GM19025 (cell line): ENCODE data around the gene STAT6.
"Not testable (repeated sequence)": the region's sequence is repeated elsewhere in the genome, so short reads cannot be mapped to it uniquely, and the experiment has no call there.

Experiments
- ATAC-seq: cut with Tn5 transposase; IDR thresholded peaks from one replicate; pipeline ENCODE4 v1.9.1; 2021; ENCODE audit warnings: mild to moderate bottlenecking, low read depth, moderate library complexity; ENCODE audit not compliant: unreplicated experiment

The STAT6 gene

GRCh38 chr12:57089271-57090245 is 21.6 kb downstream of the STAT6 start:
- no peak for ATAC-seq

- peak; percentile 59 for ATAC-seq
These were observed 22.6 kb downstream of the STAT6 start, which contains the start of gene NAB2 for GRCh38 chr12:57088354-57089270. TSS of gene NAB2 (plus strand) at chr12:57089114. CDS start at chr12:57089272, 158 bp downstream.

- peak; percentile 27 for ATAC-seq
These were observed 23.3 kb downstream of the STAT6 start for GRCh38 chr12:57087691-57088353.

GRCh38 chr12:57087010-57087690 is 24.0 kb downstream of the STAT6 start:
- ATAC-seq, result peak; percentile 25

GRCh38 chr12:57086493-57087009 is 24.6 kb downstream of the STAT6 start:
- no peak for ATAC-seq

GRCh38 chr12:57085999-57086492 is 25.1 kb downstream of the STAT6 start:
- ATAC-seq, result no peak

GRCh38 chr12:57080855-57081254 is 30.3 kb downstream of the STAT6 start:
- ATAC-seq, result no peak

- no peak for ATAC-seq
These were observed 31.3 kb downstream of the STAT6 start for GRCh38 chr12:57079821-57080220.

- peak; percentile 97 for ATAC-seq
These were observed 32.4 kb downstream of the STAT6 start, which contains the start of gene NEMP1 for GRCh38 chr12:57078519-57079404. TSS of gene NEMP1 (minus strand) at chr12:57078791. CDS start at chr12:57078745, 46 bp downstream.

GRCh38 chr12:57073566-57074450 is 37.4 kb downstream of the STAT6 start:
- not testable (repeated sequence) for ATAC-seq

GRCh38 chr12:57072661-57073060 is 38.5 kb downstream of the STAT6 start:
- no peak for ATAC-seq

- ATAC-seq, result peak; percentile 85
These were observed 41.6 kb downstream of the STAT6 start for GRCh38 chr12:57069523-57069922.

GRCh38 chr12:57066245-57066644 is 44.9 kb downstream of the STAT6 start:
- ATAC-seq, result no peak

- peak; percentile 94 for ATAC-seq
These were observed 47.0 kb downstream of the STAT6 start for GRCh38 chr12:57063991-57064685.

- ATAC-seq, result no peak
These were observed 52.7 kb downstream of the STAT6 start for GRCh38 chr12:57058454-57058853.

- ATAC-seq, result no peak
These were observed 54.0 kb downstream of the STAT6 start for GRCh38 chr12:57057067-57057751.
